Colonic mucosa (tissue), 4 donors: ENCODE measurements around the gene KRTAP10-6. TPM values are rescaled to one million over a fixed set of nuclear protein-coding genes. Genes with fewer than 3 reads are reported as not detected.

Source experiments
- DNase-seq: peaks from one replicate; pipeline ENCODE4 v3.0.0-alpha.2; 2020
- H3K27ac ChIP-seq: fragments of 200-600 bp; one replicate; pipeline ENCODE4 v1.8.0; 2021
- H3K27me3 ChIP-seq: fragments of 200-600 bp; one replicate; pipeline ENCODE4 v1.8.0; 2021
- H3K36me3 ChIP-seq: fragments of 200-600 bp; one replicate; pipeline ENCODE4 v1.8.0; 2021
- H3K4me1 ChIP-seq: fragments of 200-600 bp; one replicate; pipeline ENCODE4 v1.8.0; 2021; ENCODE audit warnings: mild to moderate bottlenecking
- H3K4me3 ChIP-seq: fragments of 200-600 bp; one replicate; pipeline ENCODE4 v1.8.0; 2021
- H3K9ac ChIP-seq, 2 donors: one replicate each; pipeline ENCODE4 v1.7.0; 2013; ENCODE audit warnings: control low read depth in 2 of 2, low read depth in 2 of 2, low read length in 2 of 2
- H3K9me3 ChIP-seq: fragments of 200-600 bp; one replicate; pipeline ENCODE4 v1.8.0; 2021
- intact Hi-C: fragments of 100-400 bp; cut with DNase I; formaldehyde crosslinking; loops from one replicate; pipeline ENCODE4 v1.14.1; 2022
- total RNA-seq, 2 donors: library from RNA; stranded (reverse); fragmentation: NEBNext Ultra II Directional in 1 of 2; extraction: Animal tissue kit (Norgen Biotek cat#: 25700) in 1 of 2; gene quantifications; one replicate each; pipeline ENCODE4 v1.2.1, GENCODE V29; 2021
- TF ChIP-seq, protein P1 (sequence below): fragments of 200-600 bp; IDR thresholded peaks from one replicate; pipeline ENCODE4 v1.8.0; 2022; ENCODE audit warnings: antibody characterized with exemption, mild to moderate bottlenecking
- donor health status: healthy.
- donor health status: DM: no; HTN: no; CAD: no.
- donor health status: DM: no; HTN: no; CAD: no.

The KRTAP10-6 gene
- total RNA-seq, 2 donors from 2014 or later: not detected

- DNase-seq: no peak
- Histone ChIP-seq H3K4me3 (no peak overlapping the region), H3K27ac (no peak overlapping the region), H3K9ac (no peak overlapping the region), H3K36me3 (no peaks in the 10 kb centered on the region), H3K27me3 (no peaks in the 10 kb centered on the region), H3K4me1 (no peaks in the 10 kb centered on the region), H3K9me3 (no peaks in the 10 kb centered on the region)
- intact Hi-C loops: no loop called here
- TF ChIP-seq, protein P1, sequence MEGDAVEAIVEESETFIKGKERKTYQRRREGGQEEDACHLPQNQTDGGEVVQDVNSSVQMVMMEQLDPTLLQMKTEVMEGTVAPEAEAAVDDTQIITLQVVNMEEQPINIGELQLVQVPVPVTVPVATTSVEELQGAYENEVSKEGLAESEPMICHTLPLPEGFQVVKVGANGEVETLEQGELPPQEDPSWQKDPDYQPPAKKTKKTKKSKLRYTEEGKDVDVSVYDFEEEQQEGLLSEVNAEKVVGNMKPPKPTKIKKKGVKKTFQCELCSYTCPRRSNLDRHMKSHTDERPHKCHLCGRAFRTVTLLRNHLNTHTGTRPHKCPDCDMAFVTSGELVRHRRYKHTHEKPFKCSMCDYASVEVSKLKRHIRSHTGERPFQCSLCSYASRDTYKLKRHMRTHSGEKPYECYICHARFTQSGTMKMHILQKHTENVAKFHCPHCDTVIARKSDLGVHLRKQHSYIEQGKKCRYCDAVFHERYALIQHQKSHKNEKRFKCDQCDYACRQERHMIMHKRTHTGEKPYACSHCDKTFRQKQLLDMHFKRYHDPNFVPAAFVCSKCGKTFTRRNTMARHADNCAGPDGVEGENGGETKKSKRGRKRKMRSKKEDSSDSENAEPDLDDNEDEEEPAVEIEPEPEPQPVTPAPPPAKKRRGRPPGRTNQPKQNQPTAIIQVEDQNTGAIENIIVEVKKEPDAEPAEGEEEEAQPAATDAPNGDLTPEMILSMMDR: no peak
Measured at GRCh38 chr21:44599264-44600029, 7.1 kb upstream of the KRTAP10-6 start.

- Histone ChIP-seq H3K9me3 (no peaks in the 10 kb centered on the region), H3K27me3 (no peaks in the 10 kb centered on the region), H3K4me3 (no peak overlapping the region), H3K36me3 (no peaks in the 10 kb centered on the region), H3K4me1 (no peaks in the 10 kb centered on the region), H3K9ac (no peak overlapping the region), H3K27ac (no peak overlapping the region)
- intact Hi-C loops: no loop called here
- TF ChIP-seq, protein P1: no peak
- no peak for DNase-seq
Measured at GRCh38 chr21:44598061-44598460, 5.8 kb upstream of the KRTAP10-6 start.

GRCh38 chr21:44596068-44596725 lies 3.9 kb upstream of the KRTAP10-6 start:
- intact Hi-C loops: no loop called here
- no peaks in the 10 kb centered on the region for H3K4me1 ChIP-seq
- no peak overlapping the region for H3K9ac ChIP-seq
- H3K9me3 ChIP-seq: no peaks in the 10 kb centered on the region
- no peak for DNase-seq
- H3K27ac ChIP-seq: no peak overlapping the region
- no peak overlapping the region for H3K4me3 ChIP-seq
- H3K27me3 ChIP-seq: no peaks in the 10 kb centered on the region
- no peaks in the 10 kb centered on the region for H3K36me3 ChIP-seq
- TF ChIP-seq, protein P1: no peak

DNA sequence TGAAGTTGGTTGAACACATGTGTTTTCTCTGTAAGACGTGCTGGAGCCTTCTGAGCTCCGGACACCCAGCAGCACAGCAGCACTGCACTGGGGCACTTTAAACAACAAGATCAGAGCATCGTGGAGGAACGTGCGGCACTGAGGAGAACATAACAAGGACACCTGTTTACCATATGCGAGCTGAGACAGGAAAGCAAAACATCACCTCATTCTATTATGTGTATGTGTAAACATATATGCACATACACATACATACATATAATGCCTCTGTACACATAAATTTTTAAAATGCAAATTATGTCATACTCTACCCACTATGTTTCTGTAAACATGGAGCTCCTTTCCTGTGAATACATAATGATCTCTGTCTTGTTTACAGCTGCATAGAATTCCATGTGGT lies 3.2 kb upstream of the KRTAP10-6 start:
- no peaks in the 10 kb centered on the region for H3K36me3 ChIP-seq
- H3K4me3 ChIP-seq: no peak overlapping the region
- no peaks in the 10 kb centered on the region for H3K4me1 ChIP-seq
- TF ChIP-seq, protein P1: no peak
- no peak for DNase-seq
- H3K9ac ChIP-seq: no peak overlapping the region
- H3K27me3 ChIP-seq: no peaks in the 10 kb centered on the region
- H3K27ac ChIP-seq: no peak overlapping the region
- H3K9me3 ChIP-seq: no peaks in the 10 kb centered on the region
- intact Hi-C loops: no loop called here

GRCh38 chr21:44594406-44594916 lies 2.2 kb upstream of the KRTAP10-6 start:
- H3K27ac ChIP-seq: no peak overlapping the region
- intact Hi-C loops: no loop called here
- no peaks in the 10 kb centered on the region for H3K27me3 ChIP-seq
- H3K36me3 ChIP-seq: no peaks in the 10 kb centered on the region
- no peak overlapping the region for H3K9ac ChIP-seq
- H3K9me3 ChIP-seq: no peaks in the 10 kb centered on the region
- TF ChIP-seq, protein P1: no peak
- DNase-seq: no peak
- H3K4me1 ChIP-seq: no peaks in the 10 kb centered on the region
- no peak overlapping the region for H3K4me3 ChIP-seq
